Activated CD8-positive, alpha-beta memory T cell treated with anti-CD3 and anti-CD28 coated beads for 4 hours (primary cell): ENCODE data around the gene RPGRIP1.
"Not testable (repeated sequence)": the region's sequence is repeated elsewhere in the genome, so short reads cannot be mapped to it uniquely, and the experiment has no call there.

Experiments
- DNase-seq, 2 donors: peaks; one replicate each; pipeline ENCODE4 v3.0.0-alpha.2; 2020; ENCODE audit warnings: low read depth in 2 of 2

RPGRIP1 gene

GRCh38 chr14:21279783-21280182 lies at the start of gene RPGRIP1:
TSS of gene RPGRIP1 (plus strand) at chr14:21280083. CDS start at chr14:21287977, 7,894 bp downstream.
- DNase-seq: no peak

- DNase-seq: no peak
Measured at GRCh38 chr14:21231020-21231652, 48.7 kb upstream of the RPGRIP1 start.

- DNase-seq: no peak
Measured at GRCh38 chr14:21233457-21234076, 46.3 kb upstream of the RPGRIP1 start.

- no peak for DNase-seq
Measured at GRCh38 chr14:21234112-21234511, 45.8 kb upstream of the RPGRIP1 start.

GRCh38 chr14:21236948-21237797 lies 42.7 kb upstream of the RPGRIP1 start:
- DNase-seq: no peak

GRCh38 chr14:21238823-21239518 lies 40.9 kb upstream of the RPGRIP1 start:
- DNase-seq: no peak

GRCh38 chr14:21240417-21240816 lies 39.5 kb upstream of the RPGRIP1 start:
- no peak for DNase-seq

GRCh38 chr14:21241218-21241819 lies 38.6 kb upstream of the RPGRIP1 start:
- no peak for DNase-seq

GRCh38 chr14:21244544-21244943 lies 35.3 kb upstream of the RPGRIP1 start:
- no peak for DNase-seq

GRCh38 chr14:21245813-21246212 lies 34.1 kb upstream of the RPGRIP1 start:
- DNase-seq: no peak

- no peak for DNase-seq
Measured at GRCh38 chr14:21248338-21248737, 31.5 kb upstream of the RPGRIP1 start.

GRCh38 chr14:21248739-21249411 lies 31.0 kb upstream of the RPGRIP1 start:
- DNase-seq: no peak

GRCh38 chr14:21251215-21251614 lies 28.7 kb upstream of the RPGRIP1 start:
- DNase-seq: no peak

GRCh38 chr14:21252149-21252548 lies 27.7 kb upstream of the RPGRIP1 start:
- DNase-seq: no peak

- no peak for DNase-seq
Measured at GRCh38 chr14:21255385-21256101, 24.3 kb upstream of the RPGRIP1 start.

GRCh38 chr14:21256102-21256447 lies 23.8 kb upstream of the RPGRIP1 start:
- not testable (repeated sequence) for DNase-seq

GRCh38 chr14:21256539-21257393 lies 23.1 kb upstream of the RPGRIP1 start:
- no peak for DNase-seq

GRCh38 chr14:21257394-21257909 lies 22.4 kb upstream of the RPGRIP1 start:
- no peak for DNase-seq
